HEK293 (cell line): ENCODE data around the gene RBBP7.

ENCODE experiments used
- ZBTB17 ChIP-seq: fragments of 450-650 bp; formaldehyde crosslinking; IDR thresholded peaks from 2 replicates; pipeline ENCODE4 v1.5.1; 2016; ENCODE audit warnings: missing biosample characterization, missing genetic modification characterization
- ZFP37 ChIP-seq: fragments of 450-650 bp; formaldehyde crosslinking; IDR thresholded peaks from 2 replicates; pipeline ENCODE4 v1.5.1; 2016; ENCODE audit warnings: missing biosample characterization, missing genetic modification characterization
- ZNF23 ChIP-seq: fragments of 450-650 bp; formaldehyde crosslinking; IDR thresholded peaks from 2 replicates; pipeline ENCODE4 v1.5.1; 2016; ENCODE audit warnings: missing biosample characterization, missing genetic modification characterization, borderline replicate concordance
- ZNF423 ChIP-seq: fragments of 450-650 bp; formaldehyde crosslinking; IDR thresholded peaks from 2 replicates; pipeline ENCODE4 v1.5.1; 2016; ENCODE audit warnings: missing biosample characterization, missing genetic modification characterization
- ZNF530 ChIP-seq: fragments of 450-650 bp; formaldehyde crosslinking; IDR thresholded peaks from 2 replicates; pipeline ENCODE4 v1.5.1; 2016; ENCODE audit warnings: low read depth, missing biosample characterization, missing genetic modification characterization
- ZNF571 ChIP-seq: fragments of 450-650 bp; formaldehyde crosslinking; IDR thresholded peaks from 2 replicates; pipeline ENCODE4 v1.5.0; 2017; ENCODE audit warnings: missing biosample characterization, missing genetic modification characterization
- ZNF670 ChIP-seq: fragments of 450-650 bp; formaldehyde crosslinking; IDR thresholded peaks from 2 replicates; pipeline ENCODE4 v1.5.1; 2016; ENCODE audit warnings: missing biosample characterization, missing genetic modification characterization, low read depth
- ZNF776 ChIP-seq: fragments of 450-650 bp; formaldehyde crosslinking; IDR thresholded peaks from 2 replicates; pipeline ENCODE4 v1.5.0; 2017; ENCODE audit warnings: missing biosample characterization, missing genetic modification characterization, borderline replicate concordance
- TF ChIP-seq, protein P1 (sequence below): fragments of 450-650 bp; formaldehyde crosslinking; IDR thresholded peaks from 2 replicates; pipeline ENCODE4 v1.5.1; 2016; ENCODE audit warnings: missing biosample characterization, missing genetic modification characterization
- TF ChIP-seq, protein P2 (sequence below): fragments of 450-650 bp; formaldehyde crosslinking; IDR thresholded peaks from 2 replicates; pipeline ENCODE4 v1.5.1; 2016; ENCODE audit warnings: missing biosample characterization, missing genetic modification characterization, low read depth
- TF ChIP-seq, protein P3 (sequence below): fragments of 450-650 bp; formaldehyde crosslinking; IDR thresholded peaks from 2 replicates; pipeline ENCODE4 v1.5.1; 2016; ENCODE audit warnings: missing biosample characterization, missing genetic modification characterization

- TF ChIP-seq ZNF571 (tag by site-specific recombination) = no peak
- TF ChIP-seq, protein P1, sequence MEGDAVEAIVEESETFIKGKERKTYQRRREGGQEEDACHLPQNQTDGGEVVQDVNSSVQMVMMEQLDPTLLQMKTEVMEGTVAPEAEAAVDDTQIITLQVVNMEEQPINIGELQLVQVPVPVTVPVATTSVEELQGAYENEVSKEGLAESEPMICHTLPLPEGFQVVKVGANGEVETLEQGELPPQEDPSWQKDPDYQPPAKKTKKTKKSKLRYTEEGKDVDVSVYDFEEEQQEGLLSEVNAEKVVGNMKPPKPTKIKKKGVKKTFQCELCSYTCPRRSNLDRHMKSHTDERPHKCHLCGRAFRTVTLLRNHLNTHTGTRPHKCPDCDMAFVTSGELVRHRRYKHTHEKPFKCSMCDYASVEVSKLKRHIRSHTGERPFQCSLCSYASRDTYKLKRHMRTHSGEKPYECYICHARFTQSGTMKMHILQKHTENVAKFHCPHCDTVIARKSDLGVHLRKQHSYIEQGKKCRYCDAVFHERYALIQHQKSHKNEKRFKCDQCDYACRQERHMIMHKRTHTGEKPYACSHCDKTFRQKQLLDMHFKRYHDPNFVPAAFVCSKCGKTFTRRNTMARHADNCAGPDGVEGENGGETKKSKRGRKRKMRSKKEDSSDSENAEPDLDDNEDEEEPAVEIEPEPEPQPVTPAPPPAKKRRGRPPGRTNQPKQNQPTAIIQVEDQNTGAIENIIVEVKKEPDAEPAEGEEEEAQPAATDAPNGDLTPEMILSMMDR (tag by site-specific recombination) = no peak
- TF ChIP-seq ZNF530 (tag by site-specific recombination) = no peak
- TF ChIP-seq ZNF776 (tag by site-specific recombination) = no peak
- TF ChIP-seq, protein P2, sequence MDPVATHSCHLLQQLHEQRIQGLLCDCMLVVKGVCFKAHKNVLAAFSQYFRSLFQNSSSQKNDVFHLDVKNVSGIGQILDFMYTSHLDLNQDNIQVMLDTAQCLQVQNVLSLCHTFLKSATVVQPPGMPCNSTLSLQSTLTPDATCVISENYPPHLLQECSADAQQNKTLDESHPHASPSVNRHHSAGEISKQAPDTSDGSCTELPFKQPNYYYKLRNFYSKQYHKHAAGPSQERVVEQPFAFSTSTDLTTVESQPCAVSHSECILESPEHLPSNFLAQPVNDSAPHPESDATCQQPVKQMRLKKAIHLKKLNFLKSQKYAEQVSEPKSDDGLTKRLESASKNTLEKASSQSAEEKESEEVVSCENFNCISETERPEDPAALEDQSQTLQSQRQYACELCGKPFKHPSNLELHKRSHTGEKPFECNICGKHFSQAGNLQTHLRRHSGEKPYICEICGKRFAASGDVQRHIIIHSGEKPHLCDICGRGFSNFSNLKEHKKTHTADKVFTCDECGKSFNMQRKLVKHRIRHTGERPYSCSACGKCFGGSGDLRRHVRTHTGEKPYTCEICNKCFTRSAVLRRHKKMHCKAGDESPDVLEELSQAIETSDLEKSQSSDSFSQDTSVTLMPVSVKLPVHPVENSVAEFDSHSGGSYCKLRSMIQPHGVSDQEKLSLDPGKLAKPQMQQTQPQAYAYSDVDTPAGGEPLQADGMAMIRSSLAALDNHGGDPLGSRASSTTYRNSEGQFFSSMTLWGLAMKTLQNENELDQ (tag by site-specific recombination) = no peak
- TF ChIP-seq ZNF423 = no peak
- no peak for TF ChIP-seq ZNF670 (tag by site-specific recombination)
- no peak for TF ChIP-seq ZBTB17 (tag by site-specific recombination)
- no peak for TF ChIP-seq ZFP37 (tag by site-specific recombination)
- no peak for TF ChIP-seq ZNF23 (tag by site-specific recombination)
- TF ChIP-seq, protein P3, sequence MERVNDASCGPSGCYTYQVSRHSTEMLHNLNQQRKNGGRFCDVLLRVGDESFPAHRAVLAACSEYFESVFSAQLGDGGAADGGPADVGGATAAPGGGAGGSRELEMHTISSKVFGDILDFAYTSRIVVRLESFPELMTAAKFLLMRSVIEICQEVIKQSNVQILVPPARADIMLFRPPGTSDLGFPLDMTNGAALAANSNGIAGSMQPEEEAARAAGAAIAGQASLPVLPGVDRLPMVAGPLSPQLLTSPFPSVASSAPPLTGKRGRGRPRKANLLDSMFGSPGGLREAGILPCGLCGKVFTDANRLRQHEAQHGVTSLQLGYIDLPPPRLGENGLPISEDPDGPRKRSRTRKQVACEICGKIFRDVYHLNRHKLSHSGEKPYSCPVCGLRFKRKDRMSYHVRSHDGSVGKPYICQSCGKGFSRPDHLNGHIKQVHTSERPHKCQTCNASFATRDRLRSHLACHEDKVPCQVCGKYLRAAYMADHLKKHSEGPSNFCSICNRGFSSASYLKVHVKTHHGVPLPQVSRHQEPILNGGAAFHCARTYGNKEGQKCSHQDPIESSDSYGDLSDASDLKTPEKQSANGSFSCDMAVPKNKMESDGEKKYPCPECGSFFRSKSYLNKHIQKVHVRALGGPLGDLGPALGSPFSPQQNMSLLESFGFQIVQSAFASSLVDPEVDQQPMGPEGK (tag by site-specific recombination) = no peak
Observed at GRCh38 chrX:16807976-16808542, 62.1 kb downstream of the RBBP7 start.
